Keratinocyte (primary cell): Measurements from ENCODE around the gene FAN1. TPM values are rescaled to one million over a fixed set of nuclear protein-coding genes. Genes with fewer than 3 reads are reported as not detected.

Experiments
- DNase-seq: peaks from one replicate; pipeline ENCODE4 v3.0.0-alpha.2; 2011; ENCODE audit warnings: low read depth, missing footprints, low spot score
- FAIRE-seq: peaks from 2 replicates; lab custom pipeline; 2011; peaks lifted over from hg19 to GRCh38; lab: Jason Lieb, UNC
- H2AFZ ChIP-seq: 2 replicates; pipeline ENCODE4 v1.6.0; 2012; ENCODE audit warnings: low read length, control low read depth, inconsistent platforms; ENCODE audit not compliant: control insufficient read depth
- H3K27ac ChIP-seq: 2 replicates; pipeline ENCODE4 v1.5.1; 2011; ENCODE audit warnings: low read length; ENCODE audit not compliant: control insufficient read depth, insufficient read depth
- H3K27me3 ChIP-seq: 3 replicates; pipeline ENCODE4 v1.6.0; 2011; ENCODE audit warnings: low read length; ENCODE audit not compliant: control insufficient read depth, insufficient read depth; ENCODE audit errors: extremely low read depth
- H3K36me3 ChIP-seq, 2 experiments: 2 replicates in 1 of 2; 3 replicates in 1 of 2; pipeline ENCODE4 v1.5.1; 2011; ENCODE audit warnings: low read length in 2 of 2, mild to moderate bottlenecking in 1 of 2; ENCODE audit not compliant: control insufficient read depth in 2 of 2, insufficient read depth in 2 of 2; ENCODE audit errors: extremely low read depth in 1 of 2
- H3K4me1 ChIP-seq: 3 replicates; pipeline ENCODE4 v1.5.1; 2011; ENCODE audit warnings: low read length; ENCODE audit not compliant: control insufficient read depth, insufficient read depth; ENCODE audit errors: extremely low read depth
- H3K4me2 ChIP-seq: 3 replicates; pipeline ENCODE4 v1.6.0; 2011; ENCODE audit warnings: low read depth, low read length; ENCODE audit not compliant: control insufficient read depth, insufficient read depth; ENCODE audit errors: extremely low read depth
- H3K4me3 ChIP-seq, 3 experiments: fragments of 200-600 bp in 1 of 3; sonication (generic) in 1 of 3; 2 replicates in 2 of 3; 3 replicates in 1 of 3; pipeline ENCODE4 v1.5.1; 2011 to 2016; ENCODE audit warnings: low read length in 3 of 3, mild to moderate bottlenecking in 3 of 3, control low read depth in 2 of 3, inconsistent platforms in 1 of 3, low read depth in 1 of 3, mixed read lengths in 1 of 3, mixed run types in 1 of 3, moderate library complexity in 1 of 3; ENCODE audit not compliant: control insufficient read depth in 2 of 3, insufficient read depth in 2 of 3; ENCODE audit errors: extremely low read depth in 1 of 3
- H3K79me2 ChIP-seq: 2 replicates; pipeline ENCODE4 v1.6.0; 2012; ENCODE audit warnings: low read length; ENCODE audit not compliant: control insufficient read depth, insufficient read depth
- H3K9ac ChIP-seq: 3 replicates; pipeline ENCODE4 v1.6.0; 2011; ENCODE audit warnings: low read length; ENCODE audit not compliant: control insufficient read depth, insufficient read depth; ENCODE audit errors: extremely low read depth
- H3K9me1 ChIP-seq: 3 replicates; pipeline ENCODE4 v1.6.0; 2011; ENCODE audit warnings: low read length; ENCODE audit not compliant: control insufficient read depth, insufficient read depth; ENCODE audit errors: extremely low read depth
- H3K9me3 ChIP-seq: 2 replicates; pipeline ENCODE4 v1.5.1; 2012; ENCODE audit warnings: low read depth, low read length; ENCODE audit not compliant: control insufficient read depth
- H4K20me1 ChIP-seq: 3 replicates; pipeline ENCODE4 v1.6.0; 2011; ENCODE audit warnings: low read length; ENCODE audit not compliant: control insufficient read depth, insufficient read depth; ENCODE audit errors: extremely low read depth
- EZH2 ChIP-seq: IDR thresholded peaks from one replicate; pipeline ENCODE4 v1.6.1; 2012; ENCODE audit warnings: inconsistent platforms, mild to moderate bottlenecking, low read length, moderate library complexity
- dilution Hi-C: fragments of 300-500 bp; cut with MboI; formaldehyde crosslinking; loops from one replicate; pipeline ENCODE4 v1.7.0; 2020; ENCODE audit warnings: low sequenced_read_pairs; ENCODE audit not compliant: extremely low pct_ligation_motif_present
- polyA plus RNA-seq, 5 experiments: library from polyadenylated mRNA; depleted of rRNA in 3 of 5; stranded (reverse) in 3 of 5; stranded (forward) in 1 of 5; unstranded in 1 of 5; fragments of >200 nt; gene quantifications; 1 replicate in 1 of 5; 2 replicates in 3 of 5; 3 replicates in 1 of 5; pipeline versions ENCODE4 v1.2.1 to v1.2.3, GENCODE V29; 2011 to 2012; ENCODE audit warnings: missing spikeins in 2 of 5, low read depth in 1 of 5, low replicate concordance in 1 of 5
- TF ChIP-seq, protein P1 (sequence below), 3 experiments: IDR thresholded peaks in 1 of 3; conservative IDR thresholded peaks in 1 of 3; optimal IDR thresholded peaks in 1 of 3; 2 replicates in 2 of 3; 3 replicates in 1 of 3; pipeline versions ENCODE3 to v1.5.1; 2011; ENCODE audit warnings: low read length in 3 of 3, mild to moderate bottlenecking in 3 of 3, moderate library complexity in 2 of 3, control low read depth in 1 of 3, inconsistent platforms in 1 of 3; ENCODE audit not compliant: insufficient read depth in 2 of 3; ENCODE audit errors: extremely low read depth in 1 of 3

FAN1 gene
- polyA plus RNA-seq, 1 donor (not counting 4 experiments of a cell fraction or from before 2014, with no cell fraction given), result 17.2 TPM

DNA sequence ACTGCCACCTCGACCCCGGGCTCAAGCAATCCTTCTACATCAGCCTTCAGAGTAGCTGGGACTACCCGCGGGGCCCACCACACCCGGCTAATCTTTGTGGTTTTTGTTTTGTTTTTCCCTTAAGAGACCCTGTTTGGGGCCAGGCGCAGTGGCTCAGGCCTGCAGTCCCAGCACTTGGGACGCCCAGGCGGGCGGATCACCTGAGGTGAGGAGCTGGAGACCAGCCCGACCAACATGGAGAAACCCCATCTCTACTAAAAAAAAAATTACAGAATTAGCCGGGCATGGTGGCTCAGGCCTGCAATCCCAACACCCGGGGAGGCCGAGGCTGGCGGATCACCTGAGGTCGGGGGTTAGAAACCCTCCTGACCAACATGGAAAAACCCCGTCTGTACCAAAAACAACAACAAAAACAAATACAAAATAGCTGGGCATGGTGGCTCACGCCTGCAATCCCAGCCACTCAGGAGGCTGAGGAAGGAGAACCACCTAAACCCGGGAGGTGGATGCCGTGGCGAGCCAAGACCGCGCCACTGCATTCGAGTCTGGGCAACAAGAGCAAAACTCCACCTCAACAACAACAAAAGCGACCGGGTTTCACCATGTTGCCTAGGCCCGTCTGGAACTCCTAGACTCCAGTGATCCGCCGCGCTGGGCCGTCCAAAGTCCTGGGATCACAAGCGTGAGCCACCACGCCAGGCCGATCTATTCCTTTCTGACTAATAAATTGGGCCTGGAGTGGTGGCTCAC is 8.1 kb upstream of the FAN1 start:
- H3K9ac ChIP-seq, result no peak overlapping the region
- no peaks in the 10 kb centered on the region for H3K9me1 ChIP-seq
- H3K79me2 ChIP-seq, result no peaks in the 10 kb centered on the region
- peaks cover 2% of the 10 kb centered on the region for H3K4me1 ChIP-seq
- FAIRE-seq (no peak), DNase-seq (no peak)
- H4K20me1 ChIP-seq, result no peaks in the 10 kb centered on the region
- no peaks in the 10 kb centered on the region for H3K9me3 ChIP-seq
- no peak overlapping the region for H3K4me2 ChIP-seq
- TF ChIP-seq EZH2, result no peak
- TF ChIP-seq, protein P1, sequence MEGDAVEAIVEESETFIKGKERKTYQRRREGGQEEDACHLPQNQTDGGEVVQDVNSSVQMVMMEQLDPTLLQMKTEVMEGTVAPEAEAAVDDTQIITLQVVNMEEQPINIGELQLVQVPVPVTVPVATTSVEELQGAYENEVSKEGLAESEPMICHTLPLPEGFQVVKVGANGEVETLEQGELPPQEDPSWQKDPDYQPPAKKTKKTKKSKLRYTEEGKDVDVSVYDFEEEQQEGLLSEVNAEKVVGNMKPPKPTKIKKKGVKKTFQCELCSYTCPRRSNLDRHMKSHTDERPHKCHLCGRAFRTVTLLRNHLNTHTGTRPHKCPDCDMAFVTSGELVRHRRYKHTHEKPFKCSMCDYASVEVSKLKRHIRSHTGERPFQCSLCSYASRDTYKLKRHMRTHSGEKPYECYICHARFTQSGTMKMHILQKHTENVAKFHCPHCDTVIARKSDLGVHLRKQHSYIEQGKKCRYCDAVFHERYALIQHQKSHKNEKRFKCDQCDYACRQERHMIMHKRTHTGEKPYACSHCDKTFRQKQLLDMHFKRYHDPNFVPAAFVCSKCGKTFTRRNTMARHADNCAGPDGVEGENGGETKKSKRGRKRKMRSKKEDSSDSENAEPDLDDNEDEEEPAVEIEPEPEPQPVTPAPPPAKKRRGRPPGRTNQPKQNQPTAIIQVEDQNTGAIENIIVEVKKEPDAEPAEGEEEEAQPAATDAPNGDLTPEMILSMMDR (optimal IDR thresholded peaks at IDR 0.05 in 1 of 3, IDR thresholded peaks at IDR 0.05 in 1 of 3, conservative IDR thresholded peaks at IDR 0.05 in 1 of 3; ENCODE audit: extremely low read depth in 1 of 3, insufficient read depth in 2 of 3, low read length in 3 of 3), result no peak
- H3K36me3 ChIP-seq, result no peaks in the 10 kb centered on the region
- no peaks in the 10 kb centered on the region for H3K27me3 ChIP-seq
- H3K4me3 ChIP-seq, result no peak overlapping the region
- dilution Hi-C loops, result no loop called here
- H3K27ac ChIP-seq, result no peak overlapping the region
- H2AFZ ChIP-seq, result no peak overlapping the region

GRCh38 chr15:30896211-30896606 is 7.5 kb upstream of the FAN1 start:
- no peak overlapping the region for H2AFZ ChIP-seq
- no peak overlapping the region for H3K27ac ChIP-seq
- no peak overlapping the region for H3K4me3 ChIP-seq
- H3K4me2 ChIP-seq, result no peak overlapping the region
- no peaks in the 10 kb centered on the region for H3K9me3 ChIP-seq
- TF ChIP-seq EZH2, result no peak
- TF ChIP-seq, protein P1 (optimal IDR thresholded peaks at IDR 0.05 in 1 of 3, IDR thresholded peaks at IDR 0.05 in 1 of 3, conservative IDR thresholded peaks at IDR 0.05 in 1 of 3; ENCODE audit: extremely low read depth in 1 of 3, insufficient read depth in 2 of 3, low read length in 3 of 3), result no peak
- FAIRE-seq (no peak), DNase-seq (no peak)
- no peaks in the 10 kb centered on the region for H3K9me1 ChIP-seq
- no peak overlapping the region for H3K9ac ChIP-seq
- no peaks in the 10 kb centered on the region for H3K36me3 ChIP-seq
- dilution Hi-C loops, result no loop called here
- H3K27me3 ChIP-seq, result no peaks in the 10 kb centered on the region
- no peaks in the 10 kb centered on the region for H4K20me1 ChIP-seq
- H3K4me1 ChIP-seq, result peaks cover 2% of the 10 kb centered on the region
- no peaks in the 10 kb centered on the region for H3K79me2 ChIP-seq
